OCI-LY7 (cell line): ENCODE measurements around the gene NDUFB10. TPM values are rescaled to one million over a fixed set of nuclear protein-coding genes. Genes with fewer than 3 reads are reported as not detected.

Experiments
- BruUV-seq: library from RNA; stranded (reverse); fragments of 400-500 nt; replicated peaks from 2 replicates; lab custom pipeline; 2021; lab: Mats Ljungman, UMichigan
- CTCF ChIA-PET: fragments of 300-600 bp; sonication (Branson Sonifier 250); formaldehyde crosslinking; loops from one replicate; lab custom pipeline; 2022; ENCODE audit warnings: antibody characterized with exemption; ENCODE audit not compliant: unreplicated experiment; lab: Charles Lee
- POLR2A ChIA-PET: fragments of 300-600 bp; sonication (Branson Sonifier 250); formaldehyde crosslinking; loops from one replicate; lab custom pipeline; 2022; ENCODE audit warnings: antibody characterized with exemption; lab: Charles Lee
- DNase-seq: peaks from one replicate; pipeline ENCODE4 v3.0.0-alpha.2; 2015; ENCODE audit warnings: low spot score
- H2AFZ ChIP-seq: fragments of 200-600 bp; sonication (generic), shearing (Covaris generic); 2 replicates; pipeline ENCODE4 v1.6.1; 2014; ENCODE audit warnings: mild to moderate bottlenecking, antibody characterized with exemption, low read length, moderate library complexity
- H3K27ac ChIP-seq: fragments of 200-600 bp; sonication (generic); 2 replicates; pipeline ENCODE4 v1.5.1; 2014; ENCODE audit warnings: mixed run types, low read depth, mild to moderate bottlenecking, moderate library complexity, low read length, inconsistent platforms; ENCODE audit not compliant: poor library complexity, severe bottlenecking
- H3K36me3 ChIP-seq: fragments of 200-600 bp; sonication (generic); 2 replicates; pipeline ENCODE4 v1.6.1; 2014; ENCODE audit warnings: mild to moderate bottlenecking, antibody characterized with exemption, low read length, moderate library complexity, mixed read lengths; ENCODE audit not compliant: insufficient read depth
- H3K4me1 ChIP-seq: fragments of 200-600 bp; sonication (generic); 2 replicates; pipeline ENCODE4 v1.5.1; 2014; ENCODE audit warnings: mild to moderate bottlenecking, low read length; ENCODE audit not compliant: insufficient read depth, poor library complexity, severe bottlenecking
- H3K4me2 ChIP-seq: fragments of 200-600 bp; sonication (generic); 2 replicates; pipeline ENCODE4 v1.6.1; 2014; ENCODE audit warnings: mild to moderate bottlenecking, low read length
- H3K4me3 ChIP-seq: fragments of 200-600 bp; sonication (generic); 2 replicates; pipeline ENCODE4 v1.5.1; 2014; ENCODE audit warnings: mild to moderate bottlenecking, low read depth, low read length; ENCODE audit not compliant: poor library complexity, severe bottlenecking
- H3K79me2 ChIP-seq: fragments of 200-600 bp; sonication (generic); 2 replicates; pipeline ENCODE4 v1.6.1; 2016; ENCODE audit warnings: low read depth, mild to moderate bottlenecking, low read length, moderate library complexity, mixed read lengths; ENCODE audit not compliant: insufficient read depth
- H3K9me2 ChIP-seq: fragments of 200-600 bp; sonication (generic); 2 replicates; pipeline ENCODE4 v1.6.1; 2016; ENCODE audit warnings: mild to moderate bottlenecking, low read length, mixed read lengths; ENCODE audit not compliant: insufficient read depth
- H3K9me3 ChIP-seq: fragments of 200-600 bp; sonication (generic); 2 replicates; pipeline ENCODE4 v1.6.1; 2014; ENCODE audit warnings: mild to moderate bottlenecking, mixed run types, low read length, mixed read lengths
- H4K20me1 ChIP-seq: fragments of 200-600 bp; sonication (generic); 2 replicates; pipeline ENCODE4 v1.6.1; 2014; ENCODE audit warnings: mild to moderate bottlenecking, antibody characterized with exemption, low read length, moderate library complexity, mixed read lengths; ENCODE audit not compliant: insufficient read depth
- CTCF ChIP-seq: fragments of 200-600 bp; sonication (generic); conservative IDR thresholded peaks from 2 replicates; pipeline ENCODE4 v1.5.1; 2014; ENCODE audit warnings: mild to moderate bottlenecking, antibody characterized with exemption, low read length, moderate library complexity, mixed read lengths
- EZH2phosphoT487 ChIP-seq: fragments of 200-600 bp; sonication (generic); IDR thresholded peaks from 2 replicates; pipeline ENCODE4 v1.6.1; 2018; ENCODE audit warnings: low read depth, borderline replicate concordance, mild to moderate bottlenecking, mixed run types, antibody characterized with exemption, low read length, moderate library complexity, mixed read lengths
- intact Hi-C: fragments of 100-400 bp; cut with micrococcal nuclease; formaldehyde crosslinking; loops from one replicate; pipeline ENCODE4 v1.10.0; 2022; ENCODE audit not compliant: unreplicated experiment
- total RNA-seq, 2 experiments: library from RNA; depleted of rRNA in 1 of 2; stranded (reverse); fragments of >200 nt in 1 of 2; shearing (Covaris generic) in 1 of 2; gene quantifications; 2 replicates each; pipeline ENCODE4 v1.2.3, GENCODE V29; 2014 to 2022

The NDUFB10 gene
- total RNA-seq, 2 experiments from 2014 or later: 201 to 240 TPM

DNA sequence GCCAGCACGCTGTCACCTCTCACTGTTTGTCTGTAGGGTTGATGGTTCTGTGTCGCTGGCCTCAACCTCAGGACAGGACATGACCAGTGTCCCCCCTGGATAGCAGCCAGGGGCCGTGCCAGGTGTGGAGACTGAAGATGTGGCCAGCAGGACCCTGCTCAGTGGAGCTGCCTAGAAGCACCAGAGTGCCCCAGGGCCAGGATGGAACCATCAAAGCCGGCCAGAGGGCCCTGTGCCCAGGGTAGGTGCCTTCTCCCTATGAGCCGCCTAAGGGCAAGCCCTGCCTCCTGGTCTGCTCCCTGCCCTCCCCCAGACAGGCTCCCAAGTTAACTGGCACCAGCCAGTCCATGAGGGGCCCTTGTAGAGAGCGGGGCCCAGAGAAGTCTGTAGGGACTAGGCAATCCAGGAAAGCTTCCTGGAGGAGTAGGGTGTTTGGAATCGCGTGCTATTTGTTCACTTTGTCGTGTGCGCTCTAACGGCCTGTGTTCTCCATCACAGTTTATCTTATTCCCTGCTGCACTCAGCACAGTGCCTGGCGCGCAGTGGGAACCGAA, 546 bp upstream of the NDUFB10 start:
- no peak for DNase-seq
- H3K36me3 ChIP-seq: peaks cover 34% of the 10 kb centered on the region
- peaks cover 31% of the 10 kb centered on the region for H3K4me1 ChIP-seq
- H3K79me2 ChIP-seq: peaks cover 34% of the 10 kb centered on the region
- H2AFZ ChIP-seq: peak overlapping the region; percentile 77; the same call in 1 of the 2 replicates
- peak overlapping the region; percentile 58; the same call in 1 of the 2 replicates for H3K4me2 ChIP-seq
- TF ChIP-seq CTCF (no peak), EZH2phosphoT487 (no peak)
- intact Hi-C loops: no loop called here
- CTCF ChIA-PET: no interaction called here
- peaks cover 11% of the 10 kb centered on the region for H4K20me1 ChIP-seq
- POLR2A ChIA-PET: no interaction called here
- no peaks in the 10 kb centered on the region for H3K9me2 ChIP-seq
- H3K9me3 ChIP-seq: no peaks in the 10 kb centered on the region
- BruUV-seq: no TSS peak
- H3K27ac ChIP-seq: no peak overlapping the region
- H3K4me3 ChIP-seq: peak overlapping the region; percentile 82

DNA sequence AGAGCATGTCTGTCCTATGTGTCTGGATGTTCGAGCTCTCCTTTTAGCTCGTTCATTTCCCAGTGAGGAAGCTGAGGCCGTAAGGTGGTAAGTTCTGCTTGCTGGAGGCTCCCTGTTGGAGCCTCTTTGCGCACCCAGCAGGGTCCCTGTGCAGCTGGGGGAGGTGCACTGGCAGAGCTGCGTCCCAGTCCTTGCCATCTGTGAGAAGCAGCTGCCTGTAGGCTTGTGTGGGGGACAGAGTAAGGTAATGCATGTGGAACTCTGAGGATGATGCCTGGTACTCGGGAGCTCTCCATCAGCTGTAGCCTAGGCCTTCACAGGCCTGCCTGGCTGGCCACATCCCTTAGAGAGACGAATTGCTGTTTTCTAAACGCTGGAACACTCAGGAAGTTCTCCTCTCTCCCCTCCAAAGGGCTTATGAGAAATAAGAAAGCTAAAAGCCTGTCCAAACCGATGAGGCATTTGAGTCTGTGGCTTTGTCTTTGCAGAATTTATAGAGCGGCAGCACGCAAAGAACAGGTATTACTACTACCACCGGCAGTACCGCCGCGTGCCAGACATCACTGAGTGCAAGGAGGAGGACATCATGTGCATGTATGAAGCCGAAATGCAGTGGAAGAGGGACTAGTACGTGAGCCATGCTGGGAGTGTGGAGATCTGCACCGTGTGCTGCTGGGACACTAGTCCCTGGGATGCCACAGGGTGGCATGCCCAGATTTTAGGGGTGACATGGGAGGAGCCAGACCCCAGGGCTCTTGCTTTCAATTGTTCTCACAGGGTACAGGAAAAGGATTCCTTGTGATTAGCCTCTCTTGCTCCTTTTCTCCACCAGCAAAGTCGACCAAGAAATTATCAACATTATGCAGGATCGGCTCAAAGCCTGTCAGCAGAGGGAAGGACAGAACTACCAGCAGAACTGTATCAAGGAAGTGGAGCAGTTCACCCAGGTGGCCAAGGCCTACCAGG, 1.6 kb downstream of the NDUFB10 start:
- POLR2A ChIA-PET: interaction anchor here (0.5 to 0.8 kb wide), 3 partner anchors 10 to 540 kb away, joined by 3 to 4 read pairs (median 3); no protein-coding TSS in a partner anchor
- no peak overlapping the region for H2AFZ ChIP-seq
- H3K27ac ChIP-seq: peak overlapping the region; percentile 80
- peak overlapping the region; percentile 96 for H3K4me2 ChIP-seq
- TF ChIP-seq EZH2phosphoT487: no peak
- peak; percentile 27; the same call in 1 of the 2 replicates for TF ChIP-seq CTCF
- peaks cover 33% of the 10 kb centered on the region for H3K4me1 ChIP-seq
- H3K79me2 ChIP-seq: peaks cover 53% of the 10 kb centered on the region
- peak; percentile 69 for DNase-seq
- H3K9me3 ChIP-seq: no peaks in the 10 kb centered on the region
- peaks cover 52% of the 10 kb centered on the region for H3K36me3 ChIP-seq
- TSS peak; percentile 65 for BruUV-seq
- intact Hi-C loops: no loop called here
- no peaks in the 10 kb centered on the region for H3K9me2 ChIP-seq
- H4K20me1 ChIP-seq: peaks cover 14% of the 10 kb centered on the region
- peak overlapping the region; percentile 82 for H3K4me3 ChIP-seq
- CTCF ChIA-PET: no interaction called here
